Stomach (tissue), 9 donors: ENCODE results near the gene GSTM2. TPM values are rescaled to one million over a fixed set of nuclear protein-coding genes. Genes with fewer than 3 reads are reported as not detected.

Experiments
- DNase-seq, 2 donors: peaks; one replicate each; pipeline versions ENCODE4 v3.0.0 to v3.0.0-alpha.2; 2013 to 2019
- H3K27ac ChIP-seq, 5 donors: fragments of 200-600 bp in 4 of 5; sonication (generic) in 4 of 5; one replicate each; pipeline ENCODE4 v1.5.1; 2013 to 2019; ENCODE audit warnings: mild to moderate bottlenecking in 1 of 5, moderate library complexity in 1 of 5
- H3K27me3 ChIP-seq, 3 donors: fragments of 200-600 bp; sonication (generic); one replicate each; pipeline ENCODE4 v1.5.1; 2017 to 2019; ENCODE audit warnings: mixed run types in 1 of 3
- H3K36me3 ChIP-seq, 4 donors: fragments of 200-600 bp; sonication (generic); 1 replicate in 3 of 4; 2 replicates in 1 of 4; pipeline ENCODE4 v1.5.1; 2016 to 2019
- H3K4me1 ChIP-seq, 4 donors: fragments of 200-600 bp; sonication (generic); one replicate each; pipeline ENCODE4 v1.5.1; 2016 to 2019
- H3K4me3 ChIP-seq, 4 donors: fragments of 200-600 bp; sonication (generic) in 3 of 4; one replicate each; pipeline ENCODE4 v1.5.1; 2016 to 2019; ENCODE audit warnings: mild to moderate bottlenecking in 1 of 4
- H3K9me3 ChIP-seq, 4 donors: fragments of 200-600 bp; sonication (generic); one replicate each; pipeline ENCODE4 v1.5.1; 2016 to 2019
- CTCF ChIP-seq, 7 experiments: fragments of 450-650 bp in 4 of 7; fragments of 200-600 bp in 3 of 7; sonication (generic) in 3 of 7; IDR thresholded peaks; one replicate each; pipeline ENCODE4 v1.5.1; 2016 to 2019; ENCODE audit warnings: antibody characterized with exemption in 7 of 7, control low read depth in 2 of 7, mild to moderate bottlenecking in 1 of 7
- EP300 ChIP-seq: sonication (generic); formaldehyde crosslinking; IDR thresholded peaks from one replicate; pipeline ENCODE4 v1.6.1; 2017; ENCODE audit warnings: antibody characterized with exemption
- POLR2A ChIP-seq, 4 donors: fragments of 450-650 bp; IDR thresholded peaks; one replicate each; pipeline ENCODE4 v1.6.1; 2016; ENCODE audit warnings: antibody characterized with exemption in 4 of 4, control low read depth in 2 of 4, mild to moderate bottlenecking in 1 of 4, moderate library complexity in 1 of 4
- POLR2AphosphoS5 ChIP-seq, 3 donors: sonication (generic); formaldehyde crosslinking; IDR thresholded peaks; one replicate each; pipeline ENCODE4 v1.6.1; 2016; ENCODE audit warnings: antibody characterized with exemption in 3 of 3
- WGBS, 5 donors: extraction: QIAGEN DNeasy Blood & Tissue Kit in 3 of 5; methylation state at CpG; one replicate each; pipeline versions ENCODE4 v1.1.5 to v1.1.7; 2013 to 2018; 5-methylcytosine and 5-hydroxymethylcytosine counted together
- intact Hi-C: fragments of 100-400 bp; cut with DNase I; formaldehyde crosslinking; loops from one replicate; pipeline ENCODE4 v1.15.1; 2023; ENCODE audit warnings: low total_unique reads
- polyA plus RNA-seq, 3 donors: library from polyadenylated mRNA; stranded (reverse); fragments of 200-250 nt; gene quantifications; one replicate each; pipeline ENCODE4 v1.2.3, GENCODE V29; 2013
- total RNA-seq, 5 donors: library from RNA; depleted of rRNA; stranded (reverse); fragments of >200 nt; gene quantifications; one replicate each; pipeline versions ENCODE4 v1.1.0 to v1.2.3, GENCODE V29; 2014 to 2016
- donor health status: healthy with polysubstance abuse.
- donor health status: Bipolar disorder and iron deficiency.
- donor health status: healthy.

The GSTM2 gene
- total and polyA plus RNA-seq, 8 donors = 22.3 to 219 (median 124) TPM

- intact Hi-C loops = no loop called here
- Histone ChIP-seq H3K36me3 (no peaks in the 10 kb centered on the region), H3K27ac (peak overlapping the region in 2 of 5 donors; percentile 53 to 58), H3K4me1 (peaks cover 0 to 14% (median 6%) of the 10 kb centered on the region in 4 donors), H3K9me3 (peaks cover 0 to 11% (median 0%) of the 10 kb centered on the region in 4 donors), H3K4me3 (peak overlapping the region; percentile 32 to 42 (median 36)), H3K27me3 (peaks cover 0 to 8% (median 0%) of the 10 kb centered on the region in 3 donors)
- TF ChIP-seq EP300 (no peak), POLR2AphosphoS5 (IDR thresholded peaks at IDR 0.05) (no peak), POLR2A (IDR thresholded peaks at IDR 0.05) (no peak), CTCF (IDR thresholded peaks at IDR 0.05) (no peak)
- WGBS, 5 donors = 59 to 75% (median 64%) methylated on average over 15 to 22 of the region's 22 CpGs
- no peak for DNase-seq
Observed at GRCh38 chr1:109712321-109712864, 44.5 kb downstream of the GSTM2 start.

GRCh38 chr1:109713636-109714035 is 45.8 kb downstream of the GSTM2 start:
- no peak for DNase-seq
- no peak for TF ChIP-seq POLR2A (IDR thresholded peaks at IDR 0.05)
- TF ChIP-seq EP300 = no peak
- no peak for TF ChIP-seq CTCF (IDR thresholded peaks at IDR 0.05)
- no peak for TF ChIP-seq POLR2AphosphoS5 (IDR thresholded peaks at IDR 0.05)
- peaks cover 0 to 15% (median 6%) of the 10 kb centered on the region in 4 donors for H3K4me1 ChIP-seq
- WGBS, 5 donors = 76 to 96% (median 89%) methylated on average over 5 of the region's 5 CpGs
- intact Hi-C loops = no loop called here
- H3K36me3 ChIP-seq = no peaks in the 10 kb centered on the region
- no peak overlapping the region for H3K27ac ChIP-seq
- peaks cover 0 to 8% (median 0%) of the 10 kb centered on the region in 3 donors for H3K27me3 ChIP-seq
- no peak overlapping the region for H3K4me3 ChIP-seq
- H3K9me3 ChIP-seq = peaks cover 0 to 8% (median 0%) of the 10 kb centered on the region in 4 donors

- intact Hi-C loops = no loop called here
- Histone ChIP-seq H3K4me3 (no peak overlapping the region), H3K4me1 (peaks cover 0 to 15% (median 8%) of the 10 kb centered on the region in 4 donors), H3K9me3 (no peaks in the 10 kb centered on the region), H3K27ac (no peak overlapping the region), H3K36me3 (no peaks in the 10 kb centered on the region), H3K27me3 (peaks cover 0 to 8% (median 0%) of the 10 kb centered on the region in 3 donors)
- DNase-seq = peak in 1 of 2 donors; percentile 15
- no peak for TF ChIP-seq CTCF (IDR thresholded peaks at IDR 0.05)
- no peak for TF ChIP-seq EP300
- TF ChIP-seq POLR2A (IDR thresholded peaks at IDR 0.05) = no peak
- TF ChIP-seq POLR2AphosphoS5 (IDR thresholded peaks at IDR 0.05) = no peak
- WGBS, 5 donors = 84 to 90% (median 88%) methylated on average over 12 of the region's 12 CpGs
Observed at GRCh38 chr1:109714661-109715372, 47.0 kb downstream of the GSTM2 start.

GRCh38 chr1:109716121-109716520 is 48.3 kb downstream of the GSTM2 start:
- no peak for DNase-seq
- H3K27ac ChIP-seq = peak overlapping the region in 2 of 5 donors; percentile 20 to 46
- no peaks in the 10 kb centered on the region for H3K9me3 ChIP-seq
- intact Hi-C loops = no loop called here
- no peak for TF ChIP-seq POLR2A (IDR thresholded peaks at IDR 0.05)
- no peak for TF ChIP-seq POLR2AphosphoS5 (IDR thresholded peaks at IDR 0.05)
- H3K4me1 ChIP-seq = peaks cover 0 to 15% (median 8%) of the 10 kb centered on the region in 4 donors
- no peaks in the 10 kb centered on the region for H3K36me3 ChIP-seq
- WGBS, 5 donors = 72 to 86% (median 76%) methylated on average over 3 of the region's 3 CpGs
- H3K4me3 ChIP-seq = no peak overlapping the region
- H3K27me3 ChIP-seq = peaks cover 0 to 8% (median 0%) of the 10 kb centered on the region in 3 donors
